Liver (tissue), 3 donors: ENCODE data around the gene TTI1.

ENCODE experiments used
- CTCF ChIP-seq: fragments of 150-350 bp; IDR thresholded peaks from 2 replicates; pipeline ENCODE4 v1.5.1; 2017; ENCODE audit warnings: improper control_type of control experiment, low read depth, low read length; ENCODE audit not compliant: missing input control
- EGR1 ChIP-seq, 2 donors: IDR thresholded peaks; 2 replicates each; pipeline ENCODE4 v1.6.1; 2016 to 2018; ENCODE audit warnings: antibody characterized with exemption in 2 of 2, low read depth in 2 of 2
- FOXA1 ChIP-seq: IDR thresholded peaks from 2 replicates; pipeline ENCODE4 v1.6.1; 2016; ENCODE audit warnings: antibody characterized with exemption
- GABPA ChIP-seq, 2 donors: IDR thresholded peaks in 1 of 2; conservative IDR thresholded peaks in 1 of 2; 2 replicates each; pipeline ENCODE4 v1.6.1; 2016; ENCODE audit warnings: antibody characterized with exemption in 2 of 2, mild to moderate bottlenecking in 1 of 2, moderate library complexity in 1 of 2
- RAD21 ChIP-seq, 2 donors: IDR thresholded peaks; 2 replicates each; pipeline ENCODE4 v1.6.1; 2016; ENCODE audit warnings: antibody characterized with exemption in 2 of 2, mild to moderate bottlenecking in 2 of 2
- REST ChIP-seq: IDR thresholded peaks from 2 replicates; pipeline ENCODE4 v1.6.1; 2016; ENCODE audit warnings: antibody characterized with exemption, mild to moderate bottlenecking
- RXRA ChIP-seq, 2 donors: IDR thresholded peaks; 2 replicates each; pipeline ENCODE4 v1.6.1; 2017 to 2018; ENCODE audit warnings: antibody characterized with exemption in 2 of 2, mild to moderate bottlenecking in 1 of 2
- YY1 ChIP-seq: IDR thresholded peaks from 2 replicates; pipeline ENCODE4 v1.6.1; 2016; ENCODE audit warnings: antibody characterized with exemption, mild to moderate bottlenecking
- TF ChIP-seq, protein P1 (sequence below): IDR thresholded peaks from 2 replicates; pipeline ENCODE4 v1.6.1; 2016; ENCODE audit warnings: antibody characterized with exemption
- TF ChIP-seq, protein P2 (sequence below): IDR thresholded peaks from 2 replicates; pipeline ENCODE4 v1.6.1; 2016; ENCODE audit warnings: antibody characterized with exemption
- TF ChIP-seq, protein P3 (sequence below): IDR thresholded peaks from 2 replicates; pipeline ENCODE4 v1.6.1; 2016; ENCODE audit warnings: antibody characterized with exemption
- donor health status: healthy.
- donor health status: healthy.

DNA sequence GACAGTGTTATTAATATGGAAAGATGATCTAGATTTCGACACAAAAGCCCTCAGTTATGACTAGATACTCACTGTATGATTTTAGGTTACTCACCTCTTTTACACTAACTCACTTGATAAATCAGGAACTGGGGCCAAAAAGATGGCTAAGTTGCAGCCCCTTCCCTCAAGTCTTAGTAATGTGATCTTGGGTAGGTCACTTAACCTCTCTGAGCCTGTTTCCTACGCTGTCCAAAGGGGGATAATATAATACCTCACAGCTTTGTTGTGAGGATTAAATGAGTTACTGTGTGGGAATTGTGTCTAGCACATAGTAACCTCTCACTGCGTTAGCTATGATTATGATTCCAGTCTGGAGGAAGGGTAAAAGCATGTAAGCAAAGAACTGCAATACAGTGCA, 1.3 kb downstream of the TTI1 start:
- TF ChIP-seq CTCF (no peak), EGR1 (IDR thresholded peaks at IDR 0.05; ENCODE audit: low read depth in 2 of 2) (no peak), REST (no peak), RAD21 (IDR thresholded peaks at IDR 0.05) (no peak), YY1 (no peak), RXRA (IDR thresholded peaks at IDR 0.05) (no peak), FOXA1 (no peak), GABPA (IDR thresholded peaks at IDR 0.05 in 1 of 2, conservative IDR thresholded peaks at IDR 0.05 in 1 of 2) (no peak)
- TF ChIP-seq, protein P1, sequence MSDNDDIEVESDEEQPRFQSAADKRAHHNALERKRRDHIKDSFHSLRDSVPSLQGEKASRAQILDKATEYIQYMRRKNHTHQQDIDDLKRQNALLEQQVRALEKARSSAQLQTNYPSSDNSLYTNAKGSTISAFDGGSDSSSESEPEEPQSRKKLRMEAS, result no peak
- TF ChIP-seq, protein P2, sequence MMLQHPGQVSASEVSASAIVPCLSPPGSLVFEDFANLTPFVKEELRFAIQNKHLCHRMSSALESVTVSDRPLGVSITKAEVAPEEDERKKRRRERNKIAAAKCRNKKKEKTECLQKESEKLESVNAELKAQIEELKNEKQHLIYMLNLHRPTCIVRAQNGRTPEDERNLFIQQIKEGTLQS, result no peak
- TF ChIP-seq, protein P3, sequence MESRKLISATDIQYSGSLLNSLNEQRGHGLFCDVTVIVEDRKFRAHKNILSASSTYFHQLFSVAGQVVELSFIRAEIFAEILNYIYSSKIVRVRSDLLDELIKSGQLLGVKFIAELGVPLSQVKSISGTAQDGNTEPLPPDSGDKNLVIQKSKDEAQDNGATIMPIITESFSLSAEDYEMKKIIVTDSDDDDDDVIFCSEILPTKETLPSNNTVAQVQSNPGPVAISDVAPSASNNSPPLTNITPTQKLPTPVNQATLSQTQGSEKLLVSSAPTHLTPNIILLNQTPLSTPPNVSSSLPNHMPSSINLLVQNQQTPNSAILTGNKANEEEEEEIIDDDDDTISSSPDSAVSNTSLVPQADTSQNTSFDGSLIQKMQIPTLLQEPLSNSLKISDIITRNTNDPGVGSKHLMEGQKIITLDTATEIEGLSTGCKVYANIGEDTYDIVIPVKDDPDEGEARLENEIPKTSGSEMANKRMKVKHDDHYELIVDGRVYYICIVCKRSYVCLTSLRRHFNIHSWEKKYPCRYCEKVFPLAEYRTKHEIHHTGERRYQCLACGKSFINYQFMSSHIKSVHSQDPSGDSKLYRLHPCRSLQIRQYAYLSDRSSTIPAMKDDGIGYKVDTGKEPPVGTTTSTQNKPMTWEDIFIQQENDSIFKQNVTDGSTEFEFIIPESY, result no peak
